BLaER1 treated with 17β-estradiol and CSF1 and Interleukin-3, amounts not matched to agents 10 nM and 100 nM (cell line): ENCODE measurements around the gene TMIGD1.

ENCODE experiments used
- H3K27ac ChIP-seq, 11 experiments: shearing (Covaris generic); formaldehyde crosslinking; 2 replicates each; pipeline ENCODE4 v1.8.1; 2022
- H3K27me3 ChIP-seq, 11 experiments: shearing (Covaris generic); formaldehyde crosslinking; 2 replicates each; pipeline ENCODE4 v1.8.1; 2022
- H3K36me3 ChIP-seq, 11 experiments: shearing (Covaris generic); formaldehyde crosslinking; 2 replicates each; pipeline ENCODE4 v1.8.1; 2022
- H3K4me1 ChIP-seq, 10 experiments: shearing (Covaris generic); formaldehyde crosslinking; 2 replicates each; pipeline ENCODE4 v1.8.1; 2022
- H3K4me2 ChIP-seq, 11 experiments: shearing (Covaris generic); formaldehyde crosslinking; 2 replicates each; pipeline ENCODE4 v1.8.1; 2022
- H3K4me3 ChIP-seq, 10 experiments: shearing (Covaris generic); formaldehyde crosslinking; 2 replicates each; pipeline ENCODE4 v1.8.1; 2022
- H3K9ac ChIP-seq, 11 experiments: shearing (Covaris generic); formaldehyde crosslinking; 2 replicates each; pipeline ENCODE4 v1.8.1; 2022
- H3K9me3 ChIP-seq, 11 experiments: shearing (Covaris generic); formaldehyde crosslinking; replicated peaks in 1 of 11; 2 replicates each; pipeline ENCODE4 v1.8.1; 2022
- H4K20me1 ChIP-seq, 11 experiments: shearing (Covaris generic); formaldehyde crosslinking; 2 replicates each; pipeline ENCODE4 v1.8.1; 2022
- Cebpa-rat ChIP-seq, 11 experiments: shearing (Covaris generic); IDR thresholded peaks; 2 replicates each; pipeline ENCODE4 v1.8.1; 2022

Gene TMIGD1

GRCh38 chr17:30304778-30305177, 29.1 kb downstream of the TMIGD1 start:
- Histone ChIP-seq H3K4me3 (no peak overlapping the region), H3K36me3 (no peaks in the 10 kb centered on the region), H3K4me1 (peaks cover 10 to 16% (median 12%) of the 10 kb centered on the region in 10 experiments), H3K9ac (no peak overlapping the region), H3K27ac (no peak overlapping the region), H3K4me2 (no peak overlapping the region), H3K27me3 (no peaks in the 10 kb centered on the region), H4K20me1 (no peaks in the 10 kb centered on the region), H3K9me3 (no peaks in the 10 kb centered on the region)
- TF ChIP-seq Cebpa-rat (IDR thresholded peaks at IDR 0.05) = no peak

GRCh38 chr17:30302241-30302640, 31.6 kb downstream of the TMIGD1 start:
- Histone ChIP-seq H3K4me1 (peaks cover 10 to 16% (median 12%) of the 10 kb centered on the region in 10 experiments), H3K9me3 (peaks cover 0 to 7% (median 3%) of the 10 kb centered on the region in 11 experiments; a peak in 13 of 22 replicates), H3K4me3 (no peak overlapping the region), H3K27ac (no peak overlapping the region), H3K36me3 (no peaks in the 10 kb centered on the region), H4K20me1 (no peaks in the 10 kb centered on the region), H3K9ac (no peak overlapping the region), H3K27me3 (no peaks in the 10 kb centered on the region), H3K4me2 (no peak overlapping the region)
- TF ChIP-seq Cebpa-rat (IDR thresholded peaks at IDR 0.05) = no peak

- Histone ChIP-seq H3K27me3 (no peaks in the 10 kb centered on the region), H3K9ac (no peak overlapping the region), H3K4me3 (no peak overlapping the region), H3K4me1 (peaks cover 10 to 20% (median 12%) of the 10 kb centered on the region in 10 experiments), H3K36me3 (no peaks in the 10 kb centered on the region), H3K9me3 (peaks cover 0 to 13% (median 9%) of the 10 kb centered on the region in 11 experiments; a peak in 13 of 22 replicates), H3K27ac (peak overlapping the region in 2 of 11 experiments; percentile 11 to 35; a peak in 1 of 22 replicates), H3K4me2 (peak overlapping the region in 10 of 11 experiments; percentile 3 to 51 (median 26); a peak in 13 of 22 replicates), H4K20me1 (no peaks in the 10 kb centered on the region)
- TF ChIP-seq Cebpa-rat (IDR thresholded peaks at IDR 0.05) = no peak
Measured at GRCh38 chr17:30300818-30301217, 33.0 kb downstream of the TMIGD1 start.

GRCh38 chr17:30299000-30299399, 34.9 kb downstream of the TMIGD1 start:
- Histone ChIP-seq H4K20me1 (no peaks in the 10 kb centered on the region), H3K4me2 (no peak overlapping the region), H3K9ac (no peak overlapping the region), H3K27ac (no peak overlapping the region), H3K4me1 (peaks cover 10 to 20% (median 12%) of the 10 kb centered on the region in 10 experiments), H3K27me3 (no peaks in the 10 kb centered on the region), H3K4me3 (no peak overlapping the region), H3K9me3 (peaks cover 0 to 13% (median 9%) of the 10 kb centered on the region in 11 experiments; a peak in 13 of 22 replicates), H3K36me3 (no peaks in the 10 kb centered on the region)
- no peak for TF ChIP-seq Cebpa-rat (IDR thresholded peaks at IDR 0.05)

- Histone ChIP-seq H3K4me3 (no peak overlapping the region), H3K27me3 (no peaks in the 10 kb centered on the region), H3K27ac (no peak overlapping the region), H3K4me1 (peaks cover 10 to 20% (median 12%) of the 10 kb centered on the region in 10 experiments), H3K4me2 (no peak overlapping the region), H3K9ac (no peak overlapping the region), H3K36me3 (no peaks in the 10 kb centered on the region), H3K9me3 (peaks cover 0 to 13% (median 9%) of the 10 kb centered on the region in 11 experiments; a peak in 13 of 22 replicates), H4K20me1 (no peaks in the 10 kb centered on the region)
- no peak for TF ChIP-seq Cebpa-rat (IDR thresholded peaks at IDR 0.05)
Measured at GRCh38 chr17:30297715-30298114, 36.1 kb downstream of the TMIGD1 start.

GRCh38 chr17:30296499-30297080, 37.3 kb downstream of the TMIGD1 start:
- Histone ChIP-seq H3K4me1 (peaks cover 10 to 20% (median 14%) of the 10 kb centered on the region in 10 experiments), H3K36me3 (no peaks in the 10 kb centered on the region), H3K4me3 (no peak overlapping the region), H4K20me1 (no peaks in the 10 kb centered on the region), H3K27ac (no peak overlapping the region), H3K4me2 (peak overlapping the region in 2 of 11 experiments; percentile 1 to 25; a peak in 2 of 22 replicates), H3K27me3 (no peaks in the 10 kb centered on the region), H3K9ac (no peak overlapping the region), H3K9me3 (peaks cover 0 to 13% (median 9%) of the 10 kb centered on the region in 11 experiments; a peak in 13 of 22 replicates)
- no peak for TF ChIP-seq Cebpa-rat (IDR thresholded peaks at IDR 0.05)

- TF ChIP-seq Cebpa-rat (IDR thresholded peaks at IDR 0.05) = no peak
- Histone ChIP-seq H3K9me3 (peaks cover 0 to 9% (median 6%) of the 10 kb centered on the region in 11 experiments; a peak in 13 of 22 replicates), H3K27ac (peak overlapping the region; percentile 71 to 90 (median 85)), H3K27me3 (no peaks in the 10 kb centered on the region), H4K20me1 (peaks cover 0 to 25% (median 4%) of the 10 kb centered on the region in 11 experiments; a peak in 8 of 22 replicates), H3K36me3 (peaks cover 10 to 33% (median 23%) of the 10 kb centered on the region in 11 experiments), H3K4me3 (peak overlapping the region; percentile 87 to 99 (median 92)), H3K4me1 (peaks cover 11 to 20% (median 13%) of the 10 kb centered on the region in 10 experiments), H3K4me2 (peak overlapping the region; percentile 78 to 98 (median 94)), H3K9ac (peak overlapping the region; percentile 87 to 94 (median 90))
Measured at GRCh38 chr17:30292286-30292858, 41.5 kb downstream of the TMIGD1 start.

GRCh38 chr17:30291543-30292285, 42.1 kb downstream of the TMIGD1 start, which contains the start of gene BLMH:
Gene BLMH, minus strand, starts transcription at chr17:30291944. Its CDS starts 125 bp downstream, at chr17:30291819.
- Histone ChIP-seq H3K4me1 (peaks cover 11 to 20% (median 13%) of the 10 kb centered on the region in 10 experiments), H4K20me1 (peaks cover 0 to 25% (median 4%) of the 10 kb centered on the region in 11 experiments; a peak in 8 of 22 replicates), H3K9ac (peak within 1 kb of the TSS; percentile 87 to 94 (median 90)), H3K36me3 (peaks cover 17 to 39% (median 30%) of the 10 kb centered on the region in 11 experiments), H3K27ac (peak within 1 kb of the TSS; percentile 71 to 90 (median 85)), H3K9me3 (peaks cover 0 to 3% (median under 1%) of the 10 kb centered on the region in 11 experiments; a peak in 4 of 22 replicates), H3K4me3 (peak within 1 kb of the TSS; percentile 87 to 99 (median 92)), H3K27me3 (no peaks in the 10 kb centered on the region), H3K4me2 (peak within 1 kb of the TSS; percentile 78 to 98 (median 94))
- no peak for TF ChIP-seq Cebpa-rat (IDR thresholded peaks at IDR 0.05)
